ENCODE data around the gene FAM20C.
A peak's percentile ranks its signal among the peaks of the same experiment; 100 is the strongest.

Gene FAM20C

DNA sequence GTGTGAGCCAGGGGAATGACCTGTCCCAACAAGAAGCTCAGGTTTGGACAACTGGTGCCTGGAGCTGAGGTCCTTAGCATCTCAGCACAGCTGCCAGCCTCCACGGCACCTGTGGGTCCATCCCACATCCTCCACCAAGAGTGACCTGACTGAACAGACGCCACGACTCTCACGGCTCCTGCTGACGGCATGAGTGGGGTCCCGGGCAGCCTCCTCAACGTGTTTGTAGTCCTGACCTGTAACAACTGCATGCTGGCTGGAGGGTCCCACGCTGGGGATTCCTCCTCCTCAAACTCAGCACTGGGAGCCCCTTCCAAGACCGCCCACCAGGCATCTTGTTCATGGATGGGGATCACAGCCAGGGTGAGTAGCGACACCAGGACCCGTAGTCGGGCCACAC, 36.2 kb downstream of the FAM20C start:
- in situ Hi-C loops (cut with HindIII; ENCODE audit: low sequenced_read_pairs) = no loop called here
- DNase-seq (ENCODE audit: low read depth, low spot score) = no peak
- TF ChIP-seq, protein P1, sequence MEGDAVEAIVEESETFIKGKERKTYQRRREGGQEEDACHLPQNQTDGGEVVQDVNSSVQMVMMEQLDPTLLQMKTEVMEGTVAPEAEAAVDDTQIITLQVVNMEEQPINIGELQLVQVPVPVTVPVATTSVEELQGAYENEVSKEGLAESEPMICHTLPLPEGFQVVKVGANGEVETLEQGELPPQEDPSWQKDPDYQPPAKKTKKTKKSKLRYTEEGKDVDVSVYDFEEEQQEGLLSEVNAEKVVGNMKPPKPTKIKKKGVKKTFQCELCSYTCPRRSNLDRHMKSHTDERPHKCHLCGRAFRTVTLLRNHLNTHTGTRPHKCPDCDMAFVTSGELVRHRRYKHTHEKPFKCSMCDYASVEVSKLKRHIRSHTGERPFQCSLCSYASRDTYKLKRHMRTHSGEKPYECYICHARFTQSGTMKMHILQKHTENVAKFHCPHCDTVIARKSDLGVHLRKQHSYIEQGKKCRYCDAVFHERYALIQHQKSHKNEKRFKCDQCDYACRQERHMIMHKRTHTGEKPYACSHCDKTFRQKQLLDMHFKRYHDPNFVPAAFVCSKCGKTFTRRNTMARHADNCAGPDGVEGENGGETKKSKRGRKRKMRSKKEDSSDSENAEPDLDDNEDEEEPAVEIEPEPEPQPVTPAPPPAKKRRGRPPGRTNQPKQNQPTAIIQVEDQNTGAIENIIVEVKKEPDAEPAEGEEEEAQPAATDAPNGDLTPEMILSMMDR (IDR thresholded peaks at IDR 0.05; ENCODE audit: low read depth, low read length) = no peak
- no peak overlapping the region for H3K4me3 ChIP-seq (ENCODE audit: low read depth, low read length)

DNA sequence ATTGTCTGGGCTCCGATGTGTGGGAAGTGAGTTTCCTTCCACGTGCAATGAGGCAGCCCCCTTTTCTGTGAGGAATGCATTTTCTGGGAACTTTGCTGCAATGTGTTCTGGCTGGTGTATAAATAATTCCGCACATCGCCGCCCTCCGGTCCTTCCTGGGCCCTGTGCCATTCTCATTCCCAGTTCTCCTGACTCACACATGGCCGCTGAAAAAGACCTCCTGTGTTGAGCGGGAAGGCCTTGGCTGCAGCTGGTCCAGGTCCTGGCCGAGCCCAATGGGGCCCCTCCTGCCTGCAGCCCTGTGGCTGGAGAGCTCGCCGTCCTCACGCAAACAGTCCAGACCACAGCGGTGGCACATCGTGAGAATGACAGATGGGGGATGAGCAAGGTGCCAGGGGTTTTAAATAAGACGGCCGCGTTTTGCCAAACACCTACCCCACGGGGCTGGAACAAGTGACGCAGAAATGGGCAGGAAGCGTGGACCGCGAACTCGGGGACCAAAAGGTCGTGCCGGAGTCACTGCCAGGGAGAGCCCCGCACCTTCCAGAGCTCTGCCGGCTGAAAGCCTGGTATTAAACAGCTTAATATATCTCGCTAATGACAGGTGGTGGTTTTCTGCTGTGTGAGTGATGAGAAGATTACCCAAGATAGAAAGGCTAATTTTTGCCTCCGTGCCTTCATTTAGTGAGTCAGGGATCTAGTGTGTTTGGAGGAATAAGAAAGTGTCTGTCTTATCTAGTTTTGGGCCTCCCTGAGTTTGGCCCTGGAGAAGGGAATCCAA, 37.0 kb downstream of the FAM20C start:
- DNase-seq (ENCODE audit: low read depth, low spot score) = peak; percentile 97
- in situ Hi-C loops (cut with HindIII; ENCODE audit: low sequenced_read_pairs) = no loop called here
- TF ChIP-seq, protein P1 (IDR thresholded peaks at IDR 0.05; ENCODE audit: low read depth, low read length) = no peak
- no peak overlapping the region for H3K4me3 ChIP-seq (ENCODE audit: low read depth, low read length)

DNA sequence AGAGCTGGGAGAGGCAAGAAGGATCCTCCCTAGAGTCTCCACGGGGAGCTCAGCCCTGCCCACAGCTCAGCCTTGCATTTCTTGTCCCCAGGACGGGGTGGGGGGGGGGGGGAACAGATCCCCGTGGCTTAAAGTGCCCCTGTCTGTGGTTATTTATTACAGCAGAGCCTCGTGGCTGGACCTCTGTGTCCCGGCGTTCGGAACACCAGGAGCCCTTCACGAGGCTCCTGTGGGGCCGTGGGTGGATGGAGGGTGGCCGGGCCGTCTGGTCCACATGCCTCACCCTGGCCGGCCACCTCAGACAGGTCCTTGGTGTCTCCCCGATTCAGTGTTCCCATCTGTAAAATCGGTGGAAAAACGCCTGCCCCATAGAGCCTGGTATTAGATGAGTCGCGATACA, 37.9 kb downstream of the FAM20C start:
- H3K4me3 ChIP-seq (ENCODE audit: low read depth, low read length) = no peak overlapping the region
- in situ Hi-C loops (cut with HindIII; ENCODE audit: low sequenced_read_pairs) = no loop called here
- DNase-seq (ENCODE audit: low read depth, low spot score) = no peak
- TF ChIP-seq, protein P1 (IDR thresholded peaks at IDR 0.05; ENCODE audit: low read depth, low read length) = no peak

DNA sequence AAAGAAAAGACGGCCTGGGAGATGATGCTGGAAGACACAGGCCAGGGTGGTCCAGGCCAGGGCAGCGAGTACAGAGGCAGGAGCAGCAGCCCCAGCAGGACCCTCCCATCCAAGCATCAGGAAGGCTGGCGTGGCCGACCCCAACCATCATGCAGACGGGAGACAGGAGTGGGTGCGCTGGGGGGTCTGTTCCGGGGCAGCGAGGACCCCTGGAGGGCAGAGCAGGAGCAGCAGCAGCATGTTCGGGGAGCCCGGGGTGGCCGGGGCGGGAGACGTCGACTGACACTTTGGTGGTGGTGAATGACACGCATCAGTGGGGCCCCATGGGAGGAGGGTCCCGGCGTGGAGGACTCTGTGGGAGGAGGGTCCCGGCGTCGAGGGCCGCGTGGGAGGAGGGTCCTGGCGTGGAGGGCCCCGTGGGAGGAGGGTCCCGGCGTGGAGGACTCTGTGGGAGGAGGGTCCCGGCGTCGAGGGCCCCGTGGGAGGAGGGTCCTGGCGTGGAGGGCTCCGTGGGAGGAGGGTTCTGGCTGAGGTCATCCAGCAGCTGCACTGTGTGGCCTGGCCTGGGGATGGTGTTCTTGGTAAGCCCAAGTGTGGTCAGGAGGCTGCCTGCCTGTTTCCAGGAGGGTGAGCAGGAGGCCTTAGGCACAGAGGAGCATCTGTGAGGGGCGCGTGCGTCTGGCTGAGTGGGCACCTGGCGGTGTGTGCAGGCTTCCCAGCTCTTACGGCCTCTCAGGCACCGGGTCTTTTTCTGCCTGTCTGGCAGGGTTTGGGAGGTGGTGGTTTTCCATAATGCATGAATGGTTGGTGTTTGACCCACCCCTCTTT, 38.9 kb downstream of the FAM20C start:
- no peak for DNase-seq (ENCODE audit: low read depth, low spot score)
- H3K4me3 ChIP-seq (ENCODE audit: low read depth, low read length) = no peak overlapping the region
- in situ Hi-C loops (cut with HindIII; ENCODE audit: low sequenced_read_pairs) = no loop called here
- TF ChIP-seq, protein P1 (IDR thresholded peaks at IDR 0.05; ENCODE audit: low read depth, low read length) = peak; percentile 47

DNA sequence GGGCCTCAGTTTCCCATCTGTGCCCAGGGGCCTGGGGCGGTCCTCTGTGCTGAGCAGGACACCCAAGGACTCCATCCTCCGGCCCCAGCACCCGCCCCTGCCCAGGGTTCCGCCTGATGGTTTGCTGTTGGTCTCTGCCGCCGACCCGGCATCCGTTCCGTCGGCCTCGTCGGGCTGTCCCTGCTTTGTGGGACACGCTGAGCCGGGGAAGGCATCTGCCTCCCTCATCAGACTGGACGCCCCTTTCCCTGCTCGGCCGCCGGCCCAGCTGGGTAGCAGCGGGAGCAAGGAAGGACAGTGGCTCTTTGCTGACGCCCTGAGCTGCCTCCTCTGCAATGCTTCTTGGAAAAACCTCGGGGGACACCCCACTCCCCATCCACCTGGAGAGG, 39.5 kb downstream of the FAM20C start:
- DNase-seq (ENCODE audit: low read depth, low spot score) = no peak
- TF ChIP-seq, protein P1 (IDR thresholded peaks at IDR 0.05; ENCODE audit: low read depth, low read length) = no peak
- in situ Hi-C loops (cut with HindIII; ENCODE audit: low sequenced_read_pairs) = no loop called here
- no peak overlapping the region for H3K4me3 ChIP-seq (ENCODE audit: low read depth, low read length)

DNA sequence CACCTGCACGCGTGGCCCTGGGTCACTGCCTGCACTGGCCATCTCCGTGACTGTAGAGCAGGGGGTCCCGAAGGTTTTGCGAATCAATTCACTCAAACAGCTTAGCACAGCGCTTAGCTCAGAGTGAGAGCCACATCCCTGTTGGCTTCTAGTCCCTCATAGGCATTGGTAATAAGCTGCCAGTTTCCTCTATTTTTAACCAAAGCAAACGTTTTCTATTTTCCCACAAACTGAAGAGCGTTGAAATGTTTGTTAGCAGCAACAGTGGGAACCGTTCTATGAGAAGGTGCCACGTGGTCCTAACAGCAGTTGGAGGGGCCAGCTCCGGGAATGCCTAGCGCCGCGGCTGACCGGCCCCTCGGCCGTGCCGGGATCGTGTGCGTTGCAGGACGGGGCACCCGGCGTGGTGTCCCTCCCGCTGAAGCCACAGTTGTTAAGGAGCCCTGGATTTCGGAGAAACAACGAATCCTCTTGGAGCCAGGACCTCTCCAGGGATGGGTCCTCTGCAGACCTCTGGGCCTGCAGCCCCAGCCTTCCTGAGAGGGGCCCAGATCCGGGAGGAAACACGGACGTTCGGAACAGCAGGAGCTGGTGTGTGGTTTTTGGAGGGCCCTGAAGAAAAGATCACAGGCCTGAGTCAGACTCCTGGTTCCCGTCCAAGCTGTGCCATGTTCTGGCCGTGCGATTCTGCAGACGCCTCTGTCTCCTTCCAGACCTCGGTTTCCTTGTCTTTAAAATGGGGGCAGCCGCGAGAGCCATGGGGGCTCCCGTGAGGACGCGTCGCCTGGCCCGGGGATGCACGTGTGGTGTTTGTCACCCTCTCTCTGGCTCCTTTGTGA, 40.3 kb downstream of the FAM20C start:
- DNase-seq (ENCODE audit: low read depth, low spot score) = peak; percentile 86
- no peak overlapping the region for H3K4me3 ChIP-seq (ENCODE audit: low read depth, low read length)
- in situ Hi-C loops (cut with HindIII; ENCODE audit: low sequenced_read_pairs) = no loop called here
- TF ChIP-seq, protein P1 (IDR thresholded peaks at IDR 0.05; ENCODE audit: low read depth, low read length) = no peak
